Astrocyte (in vitro differentiated cells and primary cell): ENCODE results near the gene PARVB.

Source experiments
- CTCF ChIP-seq: IDR thresholded peaks from 2 replicates; pipeline ENCODE4 v1.5.1; 2011; ENCODE audit warnings: low read depth, mild to moderate bottlenecking, inconsistent platforms, low read length, moderate library complexity; ENCODE audit not compliant: insufficient read depth
- EZH2 ChIP-seq: IDR thresholded peaks from 2 replicates; pipeline ENCODE4 v1.6.1; 2012; ENCODE audit warnings: mild to moderate bottlenecking, low read length, inconsistent platforms; ENCODE audit not compliant: insufficient read depth

- TF ChIP-seq CTCF (no peak), EZH2 (no peak)
Measured at GRCh38 chr22:44024288-44024921, at the start of gene PARVB.
